HG03060 (cell line): ENCODE results near the gene PRXL2A.

Experiments
- ATAC-seq: cut with Tn5 transposase; IDR thresholded peaks from one replicate; pipeline ENCODE4 v1.9.1; 2021; ENCODE audit warnings: low read depth, moderate number of reproducible peaks; ENCODE audit not compliant: unreplicated experiment

PRXL2A gene

GRCh38 chr10:80442879-80443278 lies 34.5 kb downstream of the PRXL2A start:
- ATAC-seq, result no peak

- no peak for ATAC-seq
Observed at GRCh38 chr10:80443531-80443974, 35.2 kb downstream of the PRXL2A start.

- no peak for ATAC-seq
Observed at GRCh38 chr10:80444124-80444523, 35.8 kb downstream of the PRXL2A start.

GRCh38 chr10:80444646-80445319 lies 36.4 kb downstream of the PRXL2A start:
- peak; percentile 71 for ATAC-seq

- ATAC-seq, result no peak
Observed at GRCh38 chr10:80447436-80448190, 39.3 kb downstream of the PRXL2A start.

- no peak for ATAC-seq
Observed at GRCh38 chr10:80448209-80448942, 40.0 kb downstream of the PRXL2A start.

GRCh38 chr10:80449520-80449919 lies 41.2 kb downstream of the PRXL2A start:
- ATAC-seq, result no peak

- no peak for ATAC-seq
Observed at GRCh38 chr10:80451132-80451531, 42.8 kb downstream of the PRXL2A start.

GRCh38 chr10:80452069-80452468 lies 43.7 kb downstream of the PRXL2A start:
- ATAC-seq, result no peak

GRCh38 chr10:80452640-80453039 lies 44.3 kb downstream of the PRXL2A start:
- no peak for ATAC-seq

- ATAC-seq, result no peak
Observed at GRCh38 chr10:80453056-80453841, 44.9 kb downstream of the PRXL2A start.

- ATAC-seq, result no peak
Observed at GRCh38 chr10:80453842-80454512, 45.6 kb downstream of the PRXL2A start, which contains the start of gene TSPAN14. Gene TSPAN14, plus strand, starts transcription at chr10:80454310. Its CDS starts 34,924 bp downstream, at chr10:80489234.

GRCh38 chr10:80454513-80455460 lies 46.4 kb downstream of the PRXL2A start:
- no peak for ATAC-seq

GRCh38 chr10:80455461-80456349 lies 47.4 kb downstream of the PRXL2A start:
- no peak for ATAC-seq

GRCh38 chr10:80457554-80458262 lies 49.4 kb downstream of the PRXL2A start:
- no peak for ATAC-seq

GRCh38 chr10:80458263-80458625 lies 49.9 kb downstream of the PRXL2A start:
- no peak for ATAC-seq

- ATAC-seq, result no peak
Observed at GRCh38 chr10:80458638-80459037, 50.3 kb downstream of the PRXL2A start.
